Glomerular endothelial cell (primary cell): ENCODE data around the gene KNL1. TPM values are rescaled to one million over a fixed set of nuclear protein-coding genes. Genes with fewer than 3 reads are reported as not detected.
A peak's percentile ranks its signal among the peaks of the same experiment; 100 is the strongest.
"Not testable (repeated sequence)": the region's sequence is repeated elsewhere in the genome, so short reads cannot be mapped to it uniquely, and the experiment has no call there.

ENCODE experiments used
- DNase-seq: peaks from one replicate; pipeline ENCODE4 v3.0.0-alpha.2; 2011; ENCODE audit warnings: low read depth, low spot score; ENCODE audit errors: extremely low read depth
- total RNA-seq: library from RNA; depleted of rRNA; stranded (reverse); fragments of >200 nt; gene quantifications from 2 replicates; pipeline ENCODE4 v1.2.3, GENCODE V29; 2015

Gene KNL1
- total RNA-seq, 1 donor from 2014 or later = 10.8 TPM

DNA sequence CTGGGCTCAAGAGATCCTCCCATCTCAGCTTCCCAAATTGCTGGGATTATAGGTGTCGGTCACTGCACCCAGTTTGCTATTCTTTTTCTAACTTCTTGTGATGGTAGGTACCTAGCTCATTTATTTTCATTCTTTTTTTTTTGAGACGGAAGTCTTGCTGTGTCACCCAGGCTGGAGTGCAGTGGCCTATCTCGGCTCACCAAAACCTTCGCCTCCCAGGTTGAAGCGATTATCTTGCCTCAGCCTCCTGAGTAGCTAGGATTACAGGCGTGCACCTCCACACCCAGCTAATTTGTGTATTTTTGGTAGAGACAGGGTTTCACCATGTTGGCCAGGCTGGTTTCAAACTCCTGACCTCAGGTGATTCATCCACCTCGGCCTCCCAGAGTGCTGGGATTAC, 70.9 kb downstream of the KNL1 start:
- no peak for DNase-seq

DNA sequence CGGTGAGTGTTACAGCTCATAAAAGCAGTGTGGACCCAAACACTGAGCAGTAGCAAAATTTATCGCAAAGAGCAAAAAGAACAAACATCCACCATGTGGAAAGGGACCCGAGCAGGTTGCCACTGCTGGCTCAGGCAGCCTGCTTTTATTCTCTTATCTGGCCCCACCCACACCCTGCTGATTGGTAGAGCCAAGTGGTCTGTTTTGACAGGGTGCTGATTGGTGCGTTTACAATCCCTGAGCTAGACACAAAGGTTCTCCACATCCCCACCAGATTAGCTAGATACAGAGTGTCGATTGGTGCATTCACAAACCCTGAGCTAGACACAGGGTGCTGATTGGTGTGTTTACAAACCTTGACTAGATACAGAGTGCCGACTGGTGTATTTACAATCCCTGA, 82.2 kb downstream of the KNL1 start:
- DNase-seq = not testable (repeated sequence)

DNA sequence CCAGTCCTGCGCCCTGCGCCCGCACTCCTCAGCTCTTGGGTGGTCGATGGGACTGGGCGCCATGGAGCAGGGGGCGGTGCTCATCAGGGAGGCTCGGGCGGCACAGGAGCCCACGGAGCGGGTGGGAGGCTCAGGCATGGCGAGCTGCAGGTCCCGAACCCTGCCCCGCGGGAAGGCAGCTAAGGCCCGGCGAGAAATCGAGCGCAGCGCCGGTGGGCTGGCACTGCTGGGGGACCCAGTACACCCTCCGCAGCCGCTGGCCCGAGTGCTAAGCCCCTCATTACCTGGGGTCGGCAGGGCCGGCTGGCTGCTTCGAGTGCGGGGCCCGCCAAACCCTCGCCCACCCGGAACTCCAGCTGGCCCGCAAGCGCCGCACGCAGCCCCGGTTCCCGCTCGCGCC, 82.9 kb downstream of the KNL1 start:
- not testable (repeated sequence) for DNase-seq

DNA sequence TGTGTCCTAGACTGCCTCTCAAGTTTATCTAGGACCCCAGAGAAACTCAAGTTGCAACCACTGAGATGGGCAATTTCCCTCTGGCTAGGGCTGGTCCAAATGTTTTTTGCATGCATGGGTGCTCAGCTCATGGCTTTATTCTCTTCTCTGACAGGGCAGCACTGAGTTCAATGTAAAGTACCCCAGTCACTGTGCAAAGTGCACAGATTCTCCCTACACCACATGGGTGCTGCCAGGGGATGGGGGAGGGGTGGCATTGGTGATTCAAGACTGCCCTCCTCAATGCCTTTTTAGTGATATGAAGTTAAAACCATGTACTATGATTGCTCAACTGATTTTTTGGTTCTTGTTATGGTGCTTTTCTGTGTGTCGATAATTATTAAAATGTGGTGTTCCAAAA, 86.1 kb downstream of the KNL1 start:
- DNase-seq = no peak

DNA sequence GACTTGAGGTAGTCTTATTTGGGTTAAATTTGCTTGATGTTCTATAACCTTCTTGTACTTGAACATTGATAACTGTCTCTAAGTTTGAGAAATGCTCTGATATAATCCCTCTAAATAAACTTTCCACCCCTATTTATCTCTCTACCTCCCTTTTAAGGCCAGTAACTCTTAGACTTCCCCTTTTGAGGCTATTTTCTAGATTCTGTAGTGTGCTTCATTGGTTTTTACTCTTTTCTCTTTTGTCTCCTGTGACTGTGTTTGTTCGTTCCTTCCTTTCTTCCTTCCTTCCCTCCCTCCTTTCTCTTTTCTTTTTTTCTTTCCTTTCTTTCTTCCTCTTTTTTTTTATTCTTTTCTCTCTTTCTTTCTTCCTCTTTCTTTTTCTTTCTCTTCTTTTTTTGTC, 86.9 kb downstream of the KNL1 start:
- not testable (repeated sequence) for DNase-seq

DNA sequence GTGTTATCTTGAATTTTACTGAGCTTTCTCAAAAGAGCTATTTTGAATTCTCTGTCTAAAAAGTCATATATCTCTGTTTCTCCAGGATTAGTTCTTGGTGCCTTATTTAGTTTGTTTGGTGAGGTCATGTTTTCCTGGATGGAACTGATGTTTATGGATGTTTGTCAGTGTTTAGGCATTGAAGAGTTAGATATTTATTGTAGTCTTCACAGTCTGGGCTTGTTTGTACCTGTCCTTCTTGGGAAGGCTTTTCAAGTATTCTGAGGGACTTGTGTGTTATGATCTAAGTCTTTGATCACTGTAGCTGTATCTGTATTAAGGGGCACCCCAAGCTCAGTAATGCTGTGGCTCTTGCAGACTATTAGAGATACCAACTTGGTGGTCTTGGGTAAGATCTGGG, 90.3 kb downstream of the KNL1 start:
- DNase-seq = no peak

DNA sequence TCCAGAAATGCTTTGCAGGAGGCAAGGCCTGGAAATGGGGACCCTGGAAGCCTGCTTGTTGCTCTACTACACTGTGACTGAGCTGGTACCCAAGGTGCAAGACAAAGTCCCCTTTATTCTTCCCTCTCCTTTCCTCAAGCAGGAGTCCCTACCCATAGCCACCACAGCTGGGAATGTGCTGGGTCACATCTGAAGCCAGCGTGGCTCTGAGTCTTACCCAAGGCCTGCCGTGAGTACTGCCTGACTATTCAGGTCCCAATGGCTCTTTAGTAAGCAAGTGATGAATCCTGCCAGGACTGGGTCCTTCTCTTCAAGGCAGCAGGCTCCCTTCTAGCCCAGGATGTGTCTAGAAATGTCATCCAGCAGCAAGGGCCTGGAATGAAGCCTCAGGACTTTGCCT, 91.3 kb downstream of the KNL1 start:
- DNase-seq = no peak

DNA sequence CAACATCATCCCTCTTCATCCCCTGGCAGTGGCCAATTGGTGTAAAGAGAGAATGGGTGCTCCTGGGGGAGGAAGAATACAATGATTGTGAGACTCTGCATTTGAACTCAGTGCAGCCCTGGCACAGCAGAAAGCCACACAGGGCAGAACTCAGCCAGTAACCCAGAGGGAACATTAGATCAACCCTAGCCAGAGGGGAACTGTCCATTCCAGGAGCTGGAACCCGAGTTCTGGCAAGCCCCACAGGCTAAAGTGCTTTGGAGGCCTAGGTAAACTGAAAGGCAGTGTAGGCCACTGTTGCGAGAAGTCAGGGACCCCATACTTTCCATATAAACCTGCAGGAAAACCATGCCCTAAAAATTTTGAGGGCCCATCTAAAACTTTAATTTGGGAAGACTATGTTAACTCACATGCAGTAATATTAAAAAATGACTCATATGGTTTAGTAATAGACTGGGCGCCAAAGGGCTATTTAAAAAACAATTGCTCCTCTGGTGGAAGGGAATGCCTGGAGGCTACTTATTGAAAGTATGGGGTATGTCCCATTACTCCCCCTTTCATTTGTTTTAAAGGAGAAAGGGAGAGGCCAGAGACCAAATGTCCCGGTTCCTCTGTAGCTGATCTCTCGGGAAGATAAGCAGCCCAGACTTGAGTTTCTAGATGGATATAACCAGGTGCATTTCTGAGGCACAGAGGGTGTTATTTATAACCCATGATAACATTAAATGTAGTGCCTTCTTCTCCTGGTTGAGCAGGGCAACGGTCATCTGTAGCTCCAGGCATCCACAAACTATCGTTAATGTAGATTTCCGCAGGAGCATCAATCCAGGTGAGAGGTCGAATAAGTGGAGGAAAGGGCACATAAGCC, 95.1 kb downstream of the KNL1 start:
- no peak for DNase-seq

DNA sequence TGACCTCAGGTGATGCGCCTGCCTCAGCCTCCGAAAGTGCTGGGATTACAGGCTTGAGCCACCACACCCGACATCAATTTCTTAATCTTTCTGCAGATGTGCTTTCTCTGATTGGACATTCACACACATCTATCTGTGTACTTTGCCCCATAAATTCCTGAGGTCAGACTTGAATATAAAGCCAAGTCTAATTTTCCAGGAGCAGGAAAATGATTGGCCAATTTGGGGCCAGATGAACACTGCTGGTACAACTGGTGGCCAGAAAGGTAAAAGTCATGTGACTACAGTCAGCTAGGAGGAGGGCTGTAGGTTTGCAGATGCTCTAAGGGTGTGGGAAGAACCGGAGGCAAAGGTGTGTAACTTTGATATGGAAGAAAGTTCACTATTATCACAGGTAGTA, 97.7 kb downstream of the KNL1 start:
- DNase-seq = no peak

DNA sequence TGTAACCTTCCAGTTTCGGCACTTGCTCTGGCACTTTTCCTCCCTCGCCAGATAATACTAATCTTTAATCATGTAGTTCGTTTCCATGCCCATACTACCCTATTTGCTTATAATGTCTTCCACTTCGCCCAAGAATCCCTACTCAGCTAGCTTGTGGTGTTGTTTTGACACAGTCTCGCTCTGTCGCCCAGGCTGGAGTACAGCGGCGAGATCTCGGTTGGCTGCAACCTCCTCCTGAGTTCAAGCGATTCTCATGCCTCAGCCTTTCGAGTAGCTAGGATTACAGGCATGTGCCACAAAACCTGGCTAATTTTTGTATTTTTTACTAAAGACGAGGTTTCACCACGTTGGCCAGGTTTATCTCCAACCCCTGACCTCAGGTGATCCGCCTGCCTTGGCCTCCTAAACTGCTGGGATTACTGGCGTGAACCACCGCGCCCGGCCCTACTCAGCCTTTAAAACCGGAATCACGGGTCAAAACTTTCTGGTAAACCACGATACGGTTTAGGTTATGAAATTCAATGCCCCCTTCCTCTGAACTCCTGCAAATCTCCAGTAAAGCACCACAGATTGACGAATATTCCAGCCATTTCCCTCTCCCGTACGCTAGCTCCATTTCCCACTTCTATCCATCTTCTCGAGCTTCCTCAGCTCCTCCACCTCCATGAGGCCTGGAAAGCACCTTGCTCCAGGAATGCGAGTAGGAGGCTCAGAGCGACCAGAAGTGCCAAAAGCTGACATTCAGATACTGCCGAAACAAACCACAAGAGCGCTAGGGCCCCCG, 100.0 kb downstream of the KNL1 start:
- DNase-seq = no peak

DNA sequence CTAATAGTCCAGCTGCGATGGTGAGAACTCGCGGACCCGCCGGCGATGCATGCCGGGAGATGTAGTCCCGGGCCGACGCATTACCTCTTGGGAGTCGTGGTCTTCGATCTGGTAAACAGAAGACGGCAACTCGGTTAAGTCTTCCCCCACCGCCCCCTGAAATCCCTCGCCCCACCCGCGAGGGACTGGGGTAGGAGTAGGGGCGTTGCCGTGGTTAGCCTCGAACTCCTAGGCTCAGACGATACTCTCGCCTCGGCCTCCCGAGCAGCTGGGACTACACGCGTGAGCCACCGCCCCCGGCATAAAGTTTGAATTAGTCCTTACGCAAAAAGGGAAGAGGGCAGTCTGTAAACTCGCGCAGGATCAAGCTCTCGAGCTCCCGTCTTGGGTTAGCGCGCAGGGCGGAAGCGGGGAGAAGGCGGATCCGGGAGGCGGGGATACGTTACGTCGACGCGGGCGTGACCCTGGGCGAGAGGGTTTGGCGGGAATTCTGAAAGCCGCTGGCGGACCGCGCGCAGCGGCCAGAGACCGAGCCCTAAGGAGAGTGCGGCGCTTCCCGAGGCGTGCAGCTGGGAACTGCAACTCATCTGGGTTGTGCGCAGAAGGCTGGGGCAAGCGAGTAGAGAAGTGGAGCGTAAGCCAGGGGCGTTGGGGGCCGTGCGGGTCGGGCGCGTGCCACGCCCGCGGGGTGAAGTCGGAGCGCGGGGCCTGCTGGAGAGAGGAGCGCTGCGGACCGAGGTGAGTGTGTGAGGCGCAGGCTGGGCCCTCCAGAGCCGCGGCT, 100.8 kb downstream of the KNL1 start, which contains the start of gene RAD51:
Gene RAD51, plus strand, starts transcription at position 487 of the 781 bp plus-strand sequence. CDS start 3,585 bp downstream, outside the sequence.
- peak; percentile 64 for DNase-seq

DNA sequence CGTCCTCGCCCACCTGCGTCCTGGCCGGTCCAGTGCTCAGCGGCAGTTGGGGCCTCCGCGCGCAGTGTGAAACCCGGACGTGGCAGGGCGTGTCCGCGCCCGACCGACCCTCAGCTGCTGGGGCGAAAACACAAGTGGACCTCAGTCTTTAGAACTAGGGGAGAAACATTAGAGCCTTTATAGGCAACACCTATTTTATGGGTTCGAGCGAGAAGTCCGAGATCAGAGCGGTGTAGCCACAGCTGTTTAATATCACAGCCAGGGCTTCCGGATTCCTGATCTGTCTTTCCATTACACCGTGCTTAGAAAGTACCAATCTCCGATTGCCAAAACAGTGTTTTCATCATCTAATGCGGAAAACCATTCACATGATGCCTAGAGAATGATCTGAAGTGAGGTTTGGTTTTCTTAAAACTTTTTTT, 101.4 kb downstream of the KNL1 start:
- peak; percentile 5 for DNase-seq

DNA sequence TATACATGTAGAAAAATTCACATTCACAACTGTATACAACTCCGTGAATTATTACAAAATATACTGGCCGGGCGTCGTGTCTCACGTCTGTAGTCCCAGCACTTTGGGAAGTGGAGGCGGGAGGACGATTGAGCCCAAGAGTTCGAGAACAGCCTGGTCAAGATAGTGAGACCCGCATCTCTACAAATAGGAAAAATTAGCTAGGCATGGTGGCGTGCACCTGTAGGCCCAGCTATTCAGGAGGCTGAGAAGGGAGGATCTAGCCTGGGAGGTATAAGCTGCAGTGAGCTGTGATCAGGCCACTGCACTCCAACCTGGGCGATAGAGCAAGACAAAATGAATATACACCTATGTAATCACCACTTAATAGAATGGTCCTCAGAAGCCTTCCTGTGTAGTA, 102.2 kb downstream of the KNL1 start:
- no peak for DNase-seq

DNA sequence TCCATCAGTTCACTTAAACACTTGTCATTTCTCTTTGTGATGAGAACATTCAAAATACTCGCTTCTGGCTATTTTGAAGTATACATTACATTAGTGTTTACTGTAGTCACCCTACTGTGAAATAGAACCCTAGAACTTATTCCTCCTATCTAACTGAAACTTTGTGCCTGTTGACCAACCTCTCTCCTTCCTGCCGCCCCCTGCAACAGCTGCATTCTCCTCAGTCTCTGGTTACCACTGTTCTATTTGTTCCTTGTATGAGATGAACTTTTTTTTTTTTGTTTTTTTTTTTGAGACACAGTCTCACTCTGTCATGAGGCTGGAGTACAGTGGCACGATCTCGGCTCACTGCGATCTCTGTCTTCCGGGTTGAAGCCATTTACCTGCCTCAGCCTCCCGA, 103.9 kb downstream of the KNL1 start:
- no peak for DNase-seq

DNA sequence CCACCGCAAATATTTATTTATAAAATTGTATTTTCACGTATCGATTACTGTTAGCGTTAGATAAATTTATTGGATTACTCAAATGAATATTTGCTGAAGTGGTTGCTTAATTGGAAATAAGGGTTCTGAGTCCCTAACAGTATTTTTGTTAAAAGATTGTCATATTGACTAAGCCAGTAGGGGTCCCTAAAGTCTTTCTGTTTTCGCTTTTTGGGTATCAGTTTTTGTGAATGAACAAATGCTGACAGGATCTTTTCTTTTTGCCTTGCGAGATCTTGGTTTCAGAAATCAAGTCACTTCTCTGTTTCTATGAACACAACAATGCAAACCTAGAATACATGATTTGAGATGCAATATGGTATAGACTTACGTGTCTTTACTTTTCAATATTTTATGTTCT, 108.0 kb downstream of the KNL1 start:
- peak; percentile 12 for DNase-seq

DNA sequence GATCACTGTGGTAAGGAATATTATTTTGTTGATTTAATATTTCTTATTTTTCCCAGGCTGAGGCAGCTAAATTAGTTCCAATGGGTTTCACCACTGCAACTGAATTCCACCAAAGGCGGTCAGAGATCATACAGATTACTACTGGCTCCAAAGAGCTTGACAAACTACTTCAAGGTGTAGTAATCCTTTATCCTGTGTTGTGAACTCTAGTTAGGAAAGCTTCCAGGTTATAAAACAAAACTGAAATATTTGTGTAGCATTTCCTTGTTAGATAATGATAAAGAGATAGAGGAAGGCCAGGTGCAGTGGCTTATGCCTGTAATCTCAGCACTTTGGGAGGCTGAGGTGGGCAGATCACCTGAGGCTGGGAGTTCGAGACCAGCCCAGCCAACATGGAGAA, 112.1 kb downstream of the KNL1 start:
- no peak for DNase-seq

Other genes starting within 250 kb of the KNL1 start
- gene PHGR1, start 243.2 kb upstream of the KNL1 start, total RNA-seq = not detected in 2 replicates
- gene DISP2, start 236.0 kb upstream of the KNL1 start, total RNA-seq = 3.9 TPM in 1 of 2 replicates, not detected in the other
- gene KNSTRN, start 211.5 kb upstream of the KNL1 start, total RNA-seq = 16.5 and 20.2 TPM in 2 replicates
- 50.6 and 54.8 TPM in 2 replicates for gene IVD, start 188.5 kb upstream of the KNL1 start, total RNA-seq
- 19.8 and 23.0 TPM in 2 replicates for gene BAHD1, start 153.3 kb upstream of the KNL1 start, total RNA-seq
- 35.5 and 51.1 TPM in 2 replicates for gene CHST14, start 123.3 kb upstream of the KNL1 start, total RNA-seq
- 26.9 and 44.0 TPM in 2 replicates for gene CCDC32, start 29.2 kb upstream of the KNL1 start, total RNA-seq
- 9.7 and 10.6 TPM in 2 replicates for gene RPUSD2, start 24.9 kb upstream of the KNL1 start, total RNA-seq
- gene RAD51, start 100.9 kb downstream of the KNL1 start, total RNA-seq = 3.4 and 4.7 TPM in 2 replicates
- 20.5 and 26.5 TPM in 2 replicates for gene RMDN3, start 161.0 kb downstream of the KNL1 start, total RNA-seq
- gene GCHFR, start 169.8 kb downstream of the KNL1 start, total RNA-seq = 2.2 and 3.7 TPM in 2 replicates
- gene C15orf62, start 175.7 kb downstream of the KNL1 start, total RNA-seq = not detected in 2 replicates
- gene ZFYVE19, start 212.8 kb downstream of the KNL1 start, total RNA-seq = 25.7 and 26.0 TPM in 2 replicates
- 15.5 and 19.8 TPM in 2 replicates for gene DNAJC17, start 213.2 kb downstream of the KNL1 start, total RNA-seq
- gene PPP1R14D, start 234.5 kb downstream of the KNL1 start, total RNA-seq = not detected in 2 replicates
- 8.0 and 20.9 TPM in 2 replicates for gene SPINT1, start 249.8 kb downstream of the KNL1 start, total RNA-seq